Loucy (cell line): ENCODE data around the gene IGFL4.

ENCODE experiments used
- EZH2phosphoT487 ChIP-seq: fragments of 200-600 bp; IDR thresholded peaks from 2 replicates; pipeline ENCODE4 v1.6.1; 2018; ENCODE audit warnings: antibody characterized with exemption, mild to moderate bottlenecking, moderate library complexity, borderline replicate concordance
- TF ChIP-seq, protein P1 (sequence below): fragments of 200-600 bp; sonication (generic); conservative IDR thresholded peaks from 2 replicates; pipeline ENCODE4 v1.5.1; 2014; ENCODE audit warnings: mild to moderate bottlenecking, antibody characterized with exemption, low read length

DNA sequence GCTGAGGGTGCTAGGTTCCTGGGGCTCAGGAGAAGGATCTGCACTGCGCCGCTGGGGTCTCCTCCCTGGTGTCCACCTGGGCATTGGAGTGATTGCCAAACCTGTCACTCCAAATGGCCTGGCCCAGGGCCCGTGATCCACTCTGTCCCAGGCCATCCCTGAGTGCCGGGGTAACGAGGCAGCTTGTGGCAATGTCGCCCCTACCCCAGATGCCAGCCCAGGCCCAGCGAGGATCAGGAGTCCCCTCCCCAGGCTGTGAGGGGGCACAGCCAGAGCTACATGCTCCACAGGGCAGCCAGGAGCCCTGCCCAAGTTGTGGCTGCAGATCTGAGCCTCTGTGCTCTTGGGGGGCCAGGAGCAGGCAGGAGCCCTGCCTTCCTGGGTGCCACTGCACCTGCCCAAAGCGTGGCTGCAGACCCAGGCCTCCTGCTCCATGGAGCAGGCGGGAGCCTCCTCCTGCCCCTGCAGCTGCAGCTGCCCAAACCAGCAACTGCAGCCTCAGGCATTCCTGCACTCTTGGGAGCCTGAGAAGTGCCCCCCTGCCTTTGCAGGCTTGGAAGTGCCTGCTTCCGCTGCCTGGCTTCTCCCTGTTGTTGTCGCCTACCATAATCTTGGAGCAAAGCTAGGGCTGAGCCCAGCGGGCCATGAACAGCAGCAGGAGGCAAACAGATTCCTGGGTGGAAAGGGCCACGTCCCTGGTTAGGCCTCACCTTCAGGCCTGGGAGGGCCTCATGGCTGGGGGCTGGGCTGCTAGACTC, 4.6 kb downstream of the IGFL4 start:
- TF ChIP-seq, protein P1, sequence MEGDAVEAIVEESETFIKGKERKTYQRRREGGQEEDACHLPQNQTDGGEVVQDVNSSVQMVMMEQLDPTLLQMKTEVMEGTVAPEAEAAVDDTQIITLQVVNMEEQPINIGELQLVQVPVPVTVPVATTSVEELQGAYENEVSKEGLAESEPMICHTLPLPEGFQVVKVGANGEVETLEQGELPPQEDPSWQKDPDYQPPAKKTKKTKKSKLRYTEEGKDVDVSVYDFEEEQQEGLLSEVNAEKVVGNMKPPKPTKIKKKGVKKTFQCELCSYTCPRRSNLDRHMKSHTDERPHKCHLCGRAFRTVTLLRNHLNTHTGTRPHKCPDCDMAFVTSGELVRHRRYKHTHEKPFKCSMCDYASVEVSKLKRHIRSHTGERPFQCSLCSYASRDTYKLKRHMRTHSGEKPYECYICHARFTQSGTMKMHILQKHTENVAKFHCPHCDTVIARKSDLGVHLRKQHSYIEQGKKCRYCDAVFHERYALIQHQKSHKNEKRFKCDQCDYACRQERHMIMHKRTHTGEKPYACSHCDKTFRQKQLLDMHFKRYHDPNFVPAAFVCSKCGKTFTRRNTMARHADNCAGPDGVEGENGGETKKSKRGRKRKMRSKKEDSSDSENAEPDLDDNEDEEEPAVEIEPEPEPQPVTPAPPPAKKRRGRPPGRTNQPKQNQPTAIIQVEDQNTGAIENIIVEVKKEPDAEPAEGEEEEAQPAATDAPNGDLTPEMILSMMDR: no peak
- TF ChIP-seq EZH2phosphoT487: no peak
